HPDE6-E6E7 (cell line): Measurements from ENCODE around the gene SIAH2.
"Not testable (repeated sequence)": the region's sequence is repeated elsewhere in the genome, so short reads cannot be mapped to it uniquely, and the experiment has no call there.

ENCODE experiments used
- DNase-seq: peaks from one replicate; pipeline ENCODE4 v3.0.0; 2011; ENCODE audit warnings: missing footprints; ENCODE audit errors: extremely low spot score

The SIAH2 gene, protein sequence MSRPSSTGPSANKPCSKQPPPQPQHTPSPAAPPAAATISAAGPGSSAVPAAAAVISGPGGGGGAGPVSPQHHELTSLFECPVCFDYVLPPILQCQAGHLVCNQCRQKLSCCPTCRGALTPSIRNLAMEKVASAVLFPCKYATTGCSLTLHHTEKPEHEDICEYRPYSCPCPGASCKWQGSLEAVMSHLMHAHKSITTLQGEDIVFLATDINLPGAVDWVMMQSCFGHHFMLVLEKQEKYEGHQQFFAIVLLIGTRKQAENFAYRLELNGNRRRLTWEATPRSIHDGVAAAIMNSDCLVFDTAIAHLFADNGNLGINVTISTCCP

DNA sequence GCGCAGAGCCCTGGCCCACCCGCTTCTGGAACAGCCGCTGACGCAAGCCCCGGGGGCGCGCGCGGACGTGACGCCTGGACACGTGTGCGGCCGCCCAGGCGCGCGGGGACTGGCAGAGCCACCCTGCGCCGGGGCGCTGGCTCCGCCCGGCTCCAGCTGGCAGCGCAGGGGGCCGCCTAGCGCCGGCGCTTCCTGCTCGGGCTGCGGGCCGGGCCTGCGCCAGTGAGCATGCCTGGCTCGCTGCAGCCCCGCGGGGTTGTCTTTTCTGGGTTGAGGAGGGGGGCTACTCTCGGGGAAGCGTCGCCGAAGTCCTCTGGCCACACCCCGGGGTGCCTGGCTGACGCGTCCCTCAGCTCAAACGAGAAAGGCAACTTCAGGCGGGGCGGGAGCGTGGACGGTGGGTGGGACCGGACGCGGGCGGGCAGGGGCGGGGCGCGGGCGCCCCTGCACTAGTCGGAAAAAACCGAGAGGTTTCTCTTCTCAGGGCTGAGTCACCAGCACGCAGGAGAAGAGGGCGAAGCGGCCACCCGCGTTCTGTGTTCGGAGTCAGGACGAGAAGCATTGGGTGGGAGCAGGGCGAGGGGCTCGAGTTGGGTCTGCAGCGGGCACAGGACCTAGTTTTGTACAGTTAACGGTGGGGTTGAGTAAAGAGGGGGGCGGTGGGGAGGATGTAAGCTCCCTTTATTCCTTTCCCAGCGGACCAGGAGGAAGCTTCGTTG lies at the start of gene SIAH2:
TSS of gene SIAH2 (minus strand) at position 48 of the 719 bp plus-strand sequence. CDS start 320 bp downstream, outside the sequence.
- DNase-seq = peak; percentile 88

DNA sequence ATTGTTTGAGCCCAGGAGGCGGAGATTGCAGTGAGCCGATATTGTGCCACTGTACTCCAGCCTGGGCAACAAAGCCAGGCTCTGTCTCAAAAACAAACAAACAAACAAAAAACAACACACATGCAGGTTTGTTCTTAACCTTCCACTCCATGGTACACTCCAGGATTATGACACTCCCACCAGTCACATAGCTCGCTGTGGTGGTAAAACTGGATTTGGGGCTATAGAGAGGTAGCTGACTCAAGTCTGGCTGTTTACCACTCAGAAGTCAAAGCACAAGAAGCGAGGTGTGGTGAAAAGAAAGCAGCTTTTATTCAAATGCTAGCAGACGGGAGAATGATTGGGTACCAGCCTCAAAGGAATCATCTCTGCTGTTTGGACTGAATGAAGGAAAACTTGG lies 49.0 kb upstream of the SIAH2 start:
- DNase-seq = no peak

DNA sequence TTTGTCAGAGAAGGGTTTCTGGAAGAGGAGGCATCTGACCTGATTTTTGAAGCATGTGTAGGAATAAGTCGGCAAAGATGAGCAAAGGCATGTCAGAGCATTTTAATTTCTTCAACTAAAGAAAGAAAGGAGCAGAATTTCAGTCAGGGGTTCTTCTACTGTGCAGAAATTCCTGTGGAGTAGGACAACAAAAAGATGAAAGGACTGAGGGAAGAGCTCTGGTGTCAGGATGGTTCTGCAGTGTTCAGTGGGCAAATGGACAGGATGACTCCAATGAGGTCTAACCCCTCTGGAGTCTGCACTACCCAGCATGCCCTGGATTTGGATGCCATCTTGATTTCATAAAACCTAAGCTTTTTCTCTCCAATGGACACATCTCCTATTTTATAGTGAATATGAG lies 47.7 kb upstream of the SIAH2 start:
- DNase-seq = no peak

DNA sequence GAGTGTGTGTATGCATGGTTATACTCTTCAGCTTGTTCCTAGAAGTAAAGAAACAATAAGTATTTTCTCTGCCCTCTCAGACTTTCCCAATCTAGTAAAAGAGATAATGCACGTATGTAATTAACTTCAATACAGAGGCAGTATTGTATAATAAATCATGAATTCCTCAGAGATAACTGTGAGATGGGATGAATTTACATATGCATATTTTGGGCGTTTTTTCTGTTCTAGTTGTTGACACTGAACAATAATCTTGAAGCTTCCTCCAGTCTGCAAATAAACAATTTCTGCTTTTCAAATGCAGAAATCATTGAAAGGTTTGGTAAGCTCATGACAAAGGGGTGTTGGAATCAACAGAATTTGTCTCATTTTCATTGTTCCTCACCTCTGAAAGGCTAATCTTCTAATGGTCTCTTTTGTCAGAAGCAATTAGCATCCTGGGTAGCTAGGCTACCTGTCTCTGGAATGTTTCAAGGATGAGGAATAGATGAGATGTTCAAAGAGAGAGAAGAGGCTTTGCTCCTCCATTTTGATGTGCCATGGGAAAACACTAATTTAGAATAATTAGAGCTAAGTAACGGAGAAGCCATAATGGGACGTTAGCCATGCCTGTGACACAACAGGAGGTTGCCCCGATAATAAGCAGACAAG lies 43.3 kb upstream of the SIAH2 start:
- DNase-seq = no peak

DNA sequence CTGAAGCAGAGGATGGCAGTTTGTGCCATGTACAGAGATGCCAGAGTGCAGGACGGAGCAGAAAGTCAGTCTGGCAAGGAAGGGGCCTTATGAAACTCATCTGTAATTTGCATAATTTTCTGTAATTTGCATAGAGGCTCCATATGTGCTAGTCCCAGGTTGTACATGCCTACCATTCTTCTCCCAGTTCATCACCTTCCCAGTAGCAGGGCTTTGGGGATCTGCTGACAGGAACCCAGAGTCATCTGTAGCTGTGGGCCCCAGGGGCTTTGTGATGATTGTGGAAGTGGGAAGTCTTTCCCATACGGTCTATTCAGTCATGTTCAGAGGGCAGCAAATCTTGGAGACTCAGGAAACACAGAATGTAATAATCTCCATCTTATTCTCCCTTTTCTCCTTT lies 42.4 kb upstream of the SIAH2 start:
- DNase-seq = no peak

DNA sequence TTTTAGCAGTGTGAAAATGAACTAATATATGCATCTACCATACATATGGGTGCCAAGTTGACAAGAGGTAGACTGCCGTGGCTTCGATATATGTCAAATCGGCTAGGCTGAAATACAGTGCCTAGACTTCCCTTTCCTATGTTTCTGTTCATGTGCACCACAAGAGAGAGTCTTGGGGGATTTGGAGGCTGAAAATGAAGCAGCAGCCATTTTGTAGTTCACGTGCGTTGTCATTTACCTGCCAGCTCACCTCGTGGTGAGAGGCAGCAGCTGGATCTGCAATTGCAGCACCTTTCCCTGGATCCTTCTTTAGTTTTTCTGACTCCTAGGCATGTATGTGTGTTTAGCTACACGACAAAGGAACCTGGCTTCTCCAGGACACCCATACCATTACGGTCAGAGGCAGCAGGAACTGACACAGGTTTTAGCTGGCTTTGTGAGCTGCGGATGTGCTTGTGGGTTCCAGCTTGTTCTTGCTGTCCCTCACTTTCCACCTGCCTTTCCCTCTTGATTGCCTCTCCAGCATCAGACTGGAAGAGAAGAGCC lies 40.5 kb upstream of the SIAH2 start:
- no peak for DNase-seq

DNA sequence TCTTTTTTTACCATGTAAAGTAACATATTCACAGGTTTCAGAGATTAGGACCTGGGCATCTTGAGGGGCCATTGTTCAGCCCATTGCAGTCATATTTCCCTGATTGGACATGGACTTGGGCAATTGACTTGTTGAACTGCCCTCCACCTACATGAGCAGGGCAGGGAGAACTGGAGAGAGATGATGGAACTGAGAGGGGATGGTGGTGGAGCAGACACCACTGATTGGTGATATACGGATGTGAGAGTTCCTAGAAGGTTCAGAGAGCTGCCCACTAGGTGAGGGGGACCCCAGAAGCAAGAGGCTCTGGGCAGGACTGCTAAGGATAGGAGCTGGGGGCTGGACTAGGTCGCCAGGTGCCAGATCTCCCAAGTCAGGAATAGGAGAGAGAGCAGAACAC lies 37.8 kb upstream of the SIAH2 start:
- no peak for DNase-seq

DNA sequence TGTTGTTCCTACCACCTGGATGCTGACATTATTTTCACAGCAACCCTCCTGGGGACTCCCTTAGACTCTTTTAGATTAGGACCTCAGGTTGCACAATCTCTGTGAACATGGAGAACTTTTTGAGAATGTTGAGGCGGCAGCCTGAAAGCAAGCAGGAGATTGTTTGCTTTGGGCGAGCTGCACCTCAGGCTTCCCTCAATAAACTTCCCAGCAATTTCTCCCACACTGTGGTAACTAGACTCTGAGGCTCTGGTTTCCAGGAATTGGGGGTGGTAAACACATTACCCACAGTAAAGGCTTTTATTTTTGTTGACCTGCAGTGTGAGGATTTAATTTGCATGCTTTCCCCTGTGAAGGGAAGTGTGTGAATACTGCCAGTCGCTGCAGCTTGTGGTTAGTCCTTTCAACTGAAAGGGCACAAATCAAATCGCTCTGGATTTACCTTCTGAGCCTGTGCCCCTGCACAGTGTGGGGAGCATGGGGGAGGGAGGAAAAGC lies 35.2 kb upstream of the SIAH2 start:
- DNase-seq = no peak

DNA sequence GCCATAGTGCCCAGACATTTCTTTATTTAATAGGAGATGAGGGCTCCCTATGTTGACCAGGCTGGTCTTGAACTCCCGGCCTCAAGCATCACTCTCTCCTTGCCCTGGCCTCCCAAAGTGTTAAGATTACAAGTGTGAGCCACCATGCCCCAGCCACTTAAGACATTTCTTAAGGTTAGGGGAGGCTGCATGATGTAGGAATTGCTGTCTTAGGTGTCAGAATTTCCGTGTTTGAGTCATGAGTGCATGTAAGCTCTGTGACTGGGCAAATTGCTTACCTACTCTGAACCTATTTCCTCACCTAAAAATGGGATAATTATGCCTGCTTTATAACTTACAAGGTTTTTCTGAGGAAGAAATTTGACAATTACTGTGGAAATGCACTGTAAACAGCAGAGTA lies 34.2 kb upstream of the SIAH2 start:
- DNase-seq = no peak

DNA sequence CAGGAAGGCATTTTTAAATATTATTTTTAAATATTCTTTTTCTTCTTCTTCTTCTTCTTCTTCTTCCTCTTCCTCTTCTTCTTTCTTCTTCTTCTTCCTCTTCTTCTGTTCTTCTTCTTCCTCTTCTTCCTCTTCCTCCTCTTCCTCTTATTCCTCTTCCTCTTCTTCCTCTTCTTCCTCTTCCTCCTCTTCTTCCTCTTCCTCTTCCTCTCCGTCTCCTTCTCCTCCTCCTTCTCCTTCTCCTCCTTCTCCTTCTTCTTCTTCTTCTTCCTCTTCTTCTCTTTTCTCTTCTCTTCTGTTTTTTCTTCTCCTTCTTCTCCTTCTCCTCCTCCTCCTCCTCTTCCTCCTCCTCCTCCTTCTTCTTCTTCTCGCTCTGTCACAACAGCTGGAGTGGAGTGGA lies 33.6 kb upstream of the SIAH2 start:
- not testable (repeated sequence) for DNase-seq

DNA sequence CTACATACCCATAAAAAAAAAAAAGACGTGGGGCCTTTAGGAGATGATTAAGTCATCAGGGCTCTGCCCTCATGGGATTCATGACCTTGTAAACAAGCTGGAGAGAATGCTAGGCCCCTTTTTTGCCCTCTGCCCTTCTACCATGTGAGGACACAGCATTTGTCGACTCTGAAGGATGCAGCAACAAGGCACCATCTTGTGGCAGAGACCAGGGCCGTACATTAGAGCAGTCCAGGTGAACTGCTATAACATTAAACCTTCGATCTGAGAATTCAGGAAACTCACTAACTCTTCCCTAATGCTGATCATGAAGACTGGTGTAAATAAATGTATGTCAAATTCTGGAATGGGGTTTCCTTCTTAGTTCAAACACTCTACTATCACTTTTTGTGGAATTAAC lies 30.7 kb upstream of the SIAH2 start:
- DNase-seq = no peak

DNA sequence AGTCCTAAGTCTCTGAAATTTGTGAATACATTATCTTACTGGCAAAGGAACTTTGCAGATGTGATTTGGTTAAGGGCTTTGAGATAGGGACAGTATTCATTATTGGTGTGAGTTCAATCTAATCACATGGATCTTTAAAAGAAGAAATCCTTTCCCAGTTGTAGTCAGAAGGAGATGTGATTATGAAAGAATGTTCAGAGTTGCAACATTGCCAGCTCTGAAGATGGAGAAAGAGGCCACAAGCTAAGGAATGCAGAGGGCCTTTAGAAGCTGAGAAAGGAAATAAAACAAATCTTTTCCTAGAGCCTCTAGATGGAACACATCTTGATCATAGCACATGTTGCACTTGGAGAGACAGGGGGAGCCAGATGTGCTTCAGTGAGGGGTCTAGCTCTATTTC lies 27.7 kb upstream of the SIAH2 start:
- DNase-seq = no peak

DNA sequence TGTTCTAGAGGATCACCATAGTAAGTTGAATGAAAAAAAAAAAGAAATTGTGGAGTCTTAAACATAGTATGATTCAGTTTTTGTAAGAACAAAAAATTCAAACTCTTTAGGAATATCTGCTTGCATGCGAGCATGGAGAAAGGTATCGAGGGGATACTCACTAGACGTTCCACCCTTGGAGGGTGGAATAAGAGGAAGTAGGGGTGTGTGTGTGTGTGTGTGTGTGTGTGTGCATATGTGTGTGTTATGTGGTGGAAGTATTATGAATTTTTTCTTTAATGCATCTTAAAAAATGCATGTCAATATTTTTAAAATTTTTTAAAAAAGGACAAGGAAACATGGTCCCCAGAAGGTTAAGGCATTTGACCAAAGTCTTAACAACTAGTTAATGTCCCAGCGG lies 26.5 kb upstream of the SIAH2 start:
- DNase-seq = no peak

DNA sequence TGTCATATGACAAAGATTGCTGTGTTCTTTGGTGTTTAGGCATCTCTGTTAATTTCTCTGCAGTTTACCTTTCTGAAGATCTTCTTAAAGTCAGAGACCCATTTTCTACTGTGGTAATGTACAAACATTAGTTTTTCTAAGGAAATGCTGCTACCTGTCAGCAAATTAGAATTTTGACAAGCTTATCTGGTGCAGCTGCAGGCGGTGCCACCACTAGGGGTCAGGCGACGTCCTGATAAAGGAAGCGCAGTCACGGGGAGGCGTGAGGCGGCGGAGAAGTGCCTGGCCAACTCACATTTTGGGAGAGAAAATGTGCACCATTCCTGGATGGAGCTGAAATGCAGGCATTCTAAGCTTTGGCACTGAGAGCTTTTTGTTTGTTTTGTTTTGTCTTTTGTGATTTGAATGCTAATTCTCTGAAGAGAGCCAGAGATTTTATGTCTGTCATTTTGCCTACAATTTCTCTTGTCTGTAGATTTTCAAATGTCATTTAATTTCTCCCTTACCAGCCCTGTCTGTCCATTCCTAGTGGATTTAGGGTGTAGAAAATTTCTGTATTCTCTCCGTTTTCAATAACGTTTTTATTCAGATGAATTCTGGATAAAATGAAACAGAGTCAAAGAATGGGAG lies 24.9 kb upstream of the SIAH2 start:
- peak; percentile 32 for DNase-seq

DNA sequence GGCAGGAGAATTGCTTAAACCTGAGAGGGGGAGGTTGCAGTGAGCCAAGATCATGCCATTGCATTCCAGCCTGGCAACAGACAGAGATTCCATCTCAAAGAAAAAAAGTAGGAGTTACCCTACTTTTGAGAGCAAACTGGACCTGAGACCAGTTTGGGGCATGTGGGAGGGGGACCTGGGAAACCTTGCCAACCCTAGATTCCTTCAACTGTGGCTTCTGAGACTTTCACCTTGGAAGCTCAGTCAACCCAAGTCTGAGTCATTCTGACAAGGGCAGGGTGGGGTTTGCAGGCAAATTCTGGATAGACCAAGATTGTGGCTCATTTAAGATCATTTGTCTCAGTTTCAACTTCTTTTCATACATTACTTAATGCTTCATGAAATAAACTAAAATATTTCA lies 23.8 kb upstream of the SIAH2 start:
- peak; percentile 45 for DNase-seq

DNA sequence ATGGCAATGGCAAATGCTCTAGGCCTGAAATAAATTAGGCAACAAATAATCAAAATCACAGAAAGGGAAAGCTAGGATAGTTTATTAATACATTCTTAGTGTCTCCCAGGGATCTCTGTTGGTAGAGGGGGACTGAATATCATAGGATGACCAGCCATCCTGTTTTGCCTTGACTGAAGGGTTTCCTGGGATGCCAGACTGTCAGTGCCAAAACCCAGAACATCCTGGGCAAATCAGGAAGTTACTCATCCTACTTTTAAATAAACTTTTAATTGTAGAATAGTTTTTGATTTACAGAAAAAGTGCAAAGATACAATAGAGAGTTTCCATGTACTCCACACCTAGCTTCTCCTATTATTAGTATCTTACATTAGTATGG lies 21.8 kb upstream of the SIAH2 start:
- no peak for DNase-seq

DNA sequence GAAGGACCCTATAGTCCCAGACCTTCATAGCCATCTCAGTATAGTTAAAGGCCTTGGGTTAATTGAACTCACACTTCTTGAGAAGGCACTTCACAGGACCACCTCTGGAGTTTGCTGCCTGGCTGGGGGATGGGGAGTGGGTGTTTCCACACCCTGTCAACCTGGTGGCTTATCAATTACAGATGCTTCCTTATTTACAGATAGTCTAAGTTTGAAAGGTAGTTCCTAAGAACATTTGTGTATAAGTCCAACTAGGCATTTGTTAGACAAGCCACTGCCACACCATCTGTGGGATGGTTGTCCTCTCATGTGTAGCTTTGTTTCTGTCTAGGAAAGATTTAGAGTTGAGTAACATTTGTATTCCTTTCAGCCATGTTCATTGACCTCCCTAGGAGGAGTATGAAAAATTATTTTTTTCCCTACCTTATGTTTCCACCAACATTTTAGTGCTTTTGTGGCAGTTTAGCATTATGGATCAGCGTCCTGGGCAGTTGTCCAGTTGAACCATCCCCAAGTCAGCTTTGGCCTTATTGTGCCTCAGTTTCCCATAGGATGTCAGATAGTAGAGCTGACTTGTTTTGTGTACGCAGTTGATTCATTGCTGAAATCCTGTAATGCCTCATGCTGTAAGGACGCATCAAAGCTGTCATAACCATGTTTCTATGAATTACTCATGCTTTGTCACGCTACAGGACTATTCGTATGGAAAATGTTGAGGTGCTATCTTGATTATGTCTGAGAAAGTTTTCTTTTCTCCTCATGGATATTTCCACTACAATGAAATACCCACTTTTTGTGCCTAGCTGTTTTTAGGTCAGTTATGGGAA lies 21.2 kb upstream of the SIAH2 start:
- peak; percentile 59 for DNase-seq

DNA sequence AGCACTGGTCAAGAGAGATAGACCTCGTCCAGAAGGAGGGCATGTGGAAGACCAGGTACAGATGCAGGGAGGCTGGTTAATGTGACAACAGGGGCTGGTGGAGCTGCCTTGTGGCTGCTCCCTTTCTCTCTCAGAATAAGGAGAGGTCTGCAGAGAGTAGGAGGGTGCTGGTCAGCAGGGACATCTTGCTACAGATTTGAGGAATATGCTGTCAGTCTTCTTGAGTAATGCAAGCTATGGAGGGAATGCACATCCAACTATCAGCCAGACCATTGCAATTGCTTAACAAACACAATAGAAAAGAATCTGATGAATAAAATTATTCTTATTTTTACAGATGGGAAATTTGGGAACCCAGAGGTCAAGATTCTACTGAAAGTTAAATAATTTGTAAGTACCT lies 20.3 kb upstream of the SIAH2 start:
- no peak for DNase-seq

DNA sequence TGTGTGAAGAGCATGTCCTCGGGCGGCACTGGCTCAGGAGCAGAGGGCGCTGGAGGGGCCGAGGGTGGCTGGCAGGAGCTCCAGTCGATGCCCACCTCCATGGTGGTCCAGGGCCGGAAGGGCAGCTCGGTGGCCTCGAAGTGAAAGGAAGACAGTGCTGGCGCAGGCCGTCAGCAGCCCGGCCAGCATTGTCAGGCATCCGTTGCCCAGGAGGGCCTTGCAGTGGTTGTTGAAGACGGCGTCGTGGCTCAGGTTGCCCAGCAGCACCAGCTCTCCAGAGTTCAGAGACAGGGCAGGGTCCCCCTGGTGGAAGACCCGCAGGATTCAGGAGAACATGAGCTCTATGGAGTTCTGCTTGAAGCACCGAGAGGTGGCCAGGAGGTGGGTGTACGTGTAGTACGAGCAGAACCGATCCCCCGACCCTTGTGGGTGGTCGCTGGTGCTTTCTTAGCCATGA lies 16.5 kb upstream of the SIAH2 start:
- DNase-seq = no peak

DNA sequence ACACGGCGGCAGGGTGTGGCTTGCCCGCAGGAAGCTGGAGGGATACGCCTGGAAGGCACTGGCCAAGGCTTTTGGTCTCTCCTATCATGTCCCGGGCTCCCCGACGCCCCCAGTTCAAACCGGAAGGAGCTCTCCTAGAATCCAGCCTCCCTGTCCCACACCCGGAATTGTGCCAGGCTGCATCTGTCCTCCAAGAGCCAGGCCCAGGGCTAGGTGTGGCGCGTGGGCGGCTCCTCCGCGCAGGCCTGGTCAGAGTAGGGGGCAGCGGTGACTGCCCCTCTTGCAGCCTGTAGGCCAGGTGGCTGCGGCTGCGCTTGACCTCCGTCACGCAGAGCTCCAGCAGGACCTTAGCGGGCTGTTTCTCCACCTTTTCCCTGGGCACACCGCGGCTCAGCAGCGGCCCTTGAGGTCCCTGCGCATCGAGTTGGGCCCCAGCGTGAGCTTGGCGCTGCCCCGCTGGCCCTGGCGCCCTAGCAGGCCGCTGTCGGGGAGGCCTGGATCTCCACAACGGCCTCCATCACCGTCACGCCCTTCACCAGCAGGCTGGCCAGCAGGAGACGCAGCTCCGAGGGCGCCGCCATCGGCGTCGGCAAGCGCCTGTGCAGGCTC lies 15.9 kb upstream of the SIAH2 start:
- DNase-seq = no peak
